Transverse colon (tissue), 4 donors: ENCODE measurements around the gene DCP1B. TPM values are rescaled to one million over a fixed set of nuclear protein-coding genes. Genes with fewer than 3 reads are reported as not detected.

Experiments used
- DNase-seq: peaks from one replicate; pipeline ENCODE4 v3.0.0-alpha.2; 2019
- H3K27ac ChIP-seq, 4 donors: fragments of 200-600 bp; sonication (generic); 2 replicates each; pipeline ENCODE4 v1.5.1; 2016 to 2018; ENCODE audit warnings: inconsistent platforms in 4 of 4
- H3K27me3 ChIP-seq: fragments of 200-600 bp; sonication (generic); 2 replicates; pipeline ENCODE4 v1.5.1; 2017; ENCODE audit warnings: inconsistent platforms
- H3K36me3 ChIP-seq, 4 donors: fragments of 200-600 bp; sonication (generic); 2 replicates each; pipeline ENCODE4 v1.5.1; 2017 to 2019; ENCODE audit warnings: inconsistent platforms in 4 of 4
- H3K4me1 ChIP-seq, 4 donors: fragments of 200-600 bp; sonication (generic); 2 replicates each; pipeline ENCODE4 v1.5.1; 2017 to 2020; ENCODE audit warnings: inconsistent platforms in 4 of 4
- H3K4me3 ChIP-seq, 4 donors: fragments of 200-600 bp; sonication (generic); 1 replicate in 1 of 4; 2 replicates in 3 of 4; pipeline versions ENCODE4 v1.5.1 to v1.6.1; 2017 to 2019; ENCODE audit warnings: inconsistent platforms in 4 of 4
- H3K9me3 ChIP-seq, 2 donors: fragments of 200-600 bp; sonication (generic); 2 replicates each; pipeline ENCODE4 v1.5.1; 2017 to 2019; ENCODE audit warnings: inconsistent platforms in 2 of 2
- CTCF ChIP-seq, 5 experiments: fragments of 200-600 bp in 3 of 5; fragments of 450-650 bp in 2 of 5; sonication (generic) in 3 of 5; IDR thresholded peaks; 1 replicate in 2 of 5; 2 replicates in 3 of 5; pipeline ENCODE4 v1.5.1; 2016 to 2017; ENCODE audit warnings: antibody characterized with exemption in 5 of 5, inconsistent platforms in 3 of 5, mild to moderate bottlenecking in 2 of 5, moderate library complexity in 1 of 5
- EP300 ChIP-seq: sonication (generic); formaldehyde crosslinking; IDR thresholded peaks from one replicate; pipeline ENCODE4 v1.6.1; 2017; ENCODE audit warnings: antibody characterized with exemption, low read depth
- POLR2A ChIP-seq: fragments of 450-650 bp; IDR thresholded peaks from one replicate; pipeline ENCODE4 v1.6.1; 2016; ENCODE audit warnings: antibody characterized with exemption, mild to moderate bottlenecking, moderate library complexity
- POLR2AphosphoS5 ChIP-seq, 3 donors: sonication (generic); formaldehyde crosslinking; IDR thresholded peaks; one replicate each; pipeline ENCODE4 v1.6.1; 2016; ENCODE audit warnings: antibody characterized with exemption in 3 of 3
- WGBS, 2 donors: methylation state at CpG; one replicate each; pipeline ENCODE4 v1.1.5; 2018; ENCODE audit warnings: low coverage in 1 of 2; 5-methylcytosine and 5-hydroxymethylcytosine counted together
- in situ Hi-C, 4 donors: fragments of 200-750 bp; cut with MboI; loops; one replicate each; pipeline versions ENCODE4 v1.15.0 to v1.15.1; 2017; ENCODE audit warnings: low sequenced_read_pairs in 3 of 4, low pct_ligation_motif_present in 1 of 4, low pct_unique_long_range_greater_than_20kb in 1 of 4
- intact Hi-C: fragments of 100-400 bp; cut with DNase I; formaldehyde crosslinking; loops from one replicate; pipeline ENCODE4 v1.15.1; 2023; ENCODE audit warnings: low total_unique reads
- total RNA-seq, 4 donors: library from RNA; depleted of rRNA; stranded (reverse); fragments of >200 nt; gene quantifications; one replicate each; pipeline ENCODE4 v1.1.0, GENCODE V29; 2016

The DCP1B gene
- total RNA-seq, 4 donors from 2014 or later, result 17.3 to 26.2 (median 20.6) TPM

- no peaks in the 10 kb centered on the region for H3K36me3 ChIP-seq
- no peak for TF ChIP-seq POLR2AphosphoS5 (IDR thresholded peaks at IDR 0.05)
- TF ChIP-seq EP300, result no peak
- peak in 1 of 5 experiments; percentile 21 for TF ChIP-seq CTCF (IDR thresholded peaks at IDR 0.05)
- no peak for TF ChIP-seq POLR2A
- peaks cover 3% of the 10 kb centered on the region for H3K27me3 ChIP-seq
- H3K4me3 ChIP-seq, result peak overlapping the region in 1 of 4 donors; percentile 25
- peak; percentile 52 for DNase-seq
- no peaks in the 10 kb centered on the region for H3K9me3 ChIP-seq
- intact Hi-C loops (no loop called here), in situ Hi-C loops (no loop called here)
- H3K4me1 ChIP-seq, result peaks cover 0 to 10% (median 6%) of the 10 kb centered on the region in 4 donors
- 56 to 100% methylated on average over 3 to 39 of the region's 40 CpGs for WGBS, 2 donors
- H3K27ac ChIP-seq, result no peak overlapping the region
These were observed 82.1 kb downstream of the DCP1B start for GRCh38 chr12:1922075-1922709.

- WGBS, 2 donors, result 80% methylated on average over 17 of the region's 17 CpGs; no CpG with 5 or more reads in 1 of the 2 donors
- Histone ChIP-seq H3K27me3 (peaks cover 3% of the 10 kb centered on the region), H3K4me3 (no peak overlapping the region), H3K4me1 (peaks cover 0 to 12% (median 6%) of the 10 kb centered on the region in 4 donors), H3K9me3 (no peaks in the 10 kb centered on the region), H3K27ac (no peak overlapping the region), H3K36me3 (no peaks in the 10 kb centered on the region)
- intact Hi-C loops, result no loop called here
- TF ChIP-seq CTCF (IDR thresholded peaks at IDR 0.05) (no peak), POLR2AphosphoS5 (IDR thresholded peaks at IDR 0.05) (no peak), POLR2A (no peak), EP300 (no peak)
- DNase-seq, result no peak
- in situ Hi-C loops, result no loop called here
These were observed 83.3 kb downstream of the DCP1B start for GRCh38 chr12:1920971-1921370.

- Histone ChIP-seq H3K36me3 (no peaks in the 10 kb centered on the region), H3K27me3 (peaks cover 3% of the 10 kb centered on the region), H3K4me1 (peaks cover 0 to 11% (median 6%) of the 10 kb centered on the region in 4 donors), H3K27ac (no peak overlapping the region), H3K9me3 (no peaks in the 10 kb centered on the region), H3K4me3 (no peak overlapping the region)
- DNase-seq, result no peak
- in situ Hi-C loops (no loop called here), intact Hi-C loops (no loop called here)
- TF ChIP-seq POLR2A (no peak), CTCF (IDR thresholded peaks at IDR 0.05) (no peak), POLR2AphosphoS5 (IDR thresholded peaks at IDR 0.05) (no peak), EP300 (no peak)
- WGBS, 2 donors, result 94% methylated on average over 13 of the region's 13 CpGs
These were observed 83.8 kb downstream of the DCP1B start for GRCh38 chr12:1920436-1920835.

- H3K27ac ChIP-seq, result no peak overlapping the region
- TF ChIP-seq POLR2A, result no peak
- no peak for TF ChIP-seq POLR2AphosphoS5 (IDR thresholded peaks at IDR 0.05)
- no peak for TF ChIP-seq EP300
- no peak for TF ChIP-seq CTCF (IDR thresholded peaks at IDR 0.05)
- DNase-seq, result no peak
- H3K9me3 ChIP-seq, result no peaks in the 10 kb centered on the region
- no peaks in the 10 kb centered on the region for H3K36me3 ChIP-seq
- peaks cover 3% of the 10 kb centered on the region for H3K27me3 ChIP-seq
- in situ Hi-C loops, result no loop called here
- H3K4me1 ChIP-seq, result peaks cover 0 to 5% (median 2%) of the 10 kb centered on the region in 4 donors
- WGBS, 2 donors, result 91 to 100% methylated on average over 2 to 3 of the region's 3 CpGs
- no peak overlapping the region for H3K4me3 ChIP-seq
- intact Hi-C loops, result loop anchor here (5.0 kb wide), 1 partner anchor 112 kb away; no protein-coding TSS in a partner anchor
These were observed 84.5 kb downstream of the DCP1B start for GRCh38 chr12:1919763-1920162.
